SK-N-MC (cell line): Measurements from ENCODE around the gene SOX4.

Experiments
- EZH2 ChIP-seq: fragments of 200-600 bp; sonication (generic); IDR thresholded peaks from one replicate; pipeline ENCODE4 v1.6.1; 2017; ENCODE audit warnings: antibody characterized with exemption
- FOXP2 ChIP-seq: optimal IDR thresholded peaks from 2 replicates; pipeline ENCODE3; 2011; ENCODE audit warnings: mild to moderate bottlenecking, moderate library complexity; ENCODE audit not compliant: insufficient read depth; ENCODE audit errors: extremely low read length, control extremely low read depth
- POLR2AphosphoS5 ChIP-seq: IDR thresholded peaks from 2 replicates; pipeline ENCODE4 v1.6.1; 2012; ENCODE audit warnings: mild to moderate bottlenecking, low read depth, low read length, borderline replicate concordance

DNA sequence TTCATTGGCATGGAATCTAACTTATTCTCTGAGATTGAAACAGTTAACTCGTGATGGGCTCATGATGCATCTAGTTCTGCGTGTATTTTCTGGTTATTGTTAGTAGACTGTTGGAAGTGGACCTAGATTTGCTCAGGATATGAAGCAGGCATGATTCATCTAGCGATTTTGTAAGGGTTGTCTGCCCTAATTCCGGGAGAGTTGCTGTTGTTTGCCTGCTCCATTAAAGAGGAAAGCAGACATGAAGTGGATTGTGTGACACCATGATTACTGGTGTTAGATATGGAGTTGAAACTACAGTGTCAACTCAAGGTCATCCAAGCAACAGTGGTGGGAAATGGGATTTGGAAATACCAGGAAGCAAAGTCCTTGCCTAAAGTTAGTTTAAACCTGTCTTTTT, 41.0 kb downstream of the SOX4 start:
- TF ChIP-seq POLR2AphosphoS5 (no peak), FOXP2 (no peak), EZH2 (no peak)
